B cell (primary cell): ENCODE results near the gene ADAMTS14. TPM values are rescaled to one million over a fixed set of nuclear protein-coding genes. Genes with fewer than 3 reads are reported as not detected.

Experiments used
- ATAC-seq: fragments of 200-7000 bp; cut with Tn5 transposase; one replicate; pipeline ENCODE4 v1.10.0; 2021; ENCODE audit warnings: low read depth, mild to moderate bottlenecking, moderate number of reproducible peaks, moderate library complexity
- CTCF ChIA-PET: fragments of 350-600 bp; sonication (Branson Sonifier 250); formaldehyde crosslinking; loops from one replicate; lab custom pipeline; 2021; ENCODE audit warnings: antibody characterized with exemption, inconsistent platforms; lab: Charles Lee
- POLR2A ChIA-PET: fragments of 350-600 bp; sonication (Branson Sonifier 250); formaldehyde crosslinking; loops from one replicate; lab custom pipeline; 2021; ENCODE audit warnings: antibody characterized with exemption; lab: Charles Lee
- DNase-seq: peaks from one replicate; pipeline ENCODE4 v3.0.0; 2013
- H2AFZ ChIP-seq: 2 replicates; pipeline ENCODE4 v1.6.1; 2012; ENCODE audit warnings: mild to moderate bottlenecking, low read depth, low read length; ENCODE audit not compliant: insufficient read depth, poor library complexity, severe bottlenecking
- H3K27ac ChIP-seq, 2 donors: 1 replicate in 1 of 2; 2 replicates in 1 of 2; pipeline ENCODE4 v1.5.1; 2012 to 2013; ENCODE audit warnings: low read length in 2 of 2, mild to moderate bottlenecking in 2 of 2, moderate library complexity in 1 of 2
- H3K27me3 ChIP-seq, 4 experiments: fragments of 200-600 bp in 1 of 4; sonication (generic) in 1 of 4; replicated peaks in 1 of 4; 1 replicate in 2 of 4; 2 replicates in 2 of 4; pipeline versions ENCODE4 v1.6.1 to v1.7.0; 2013 to 2016; ENCODE audit warnings: low read length in 3 of 4, mild to moderate bottlenecking in 2 of 4, mixed read lengths in 1 of 4, moderate library complexity in 1 of 4; ENCODE audit not compliant: insufficient read depth in 4 of 4, control insufficient read depth in 3 of 4; ENCODE audit errors: control extremely low read depth in 1 of 4
- H3K36me3 ChIP-seq, 2 experiments: replicated peaks in 1 of 2; 1 replicate in 1 of 2; 2 replicates in 1 of 2; pipeline versions ENCODE4 v1.6.1 to v1.7.1; 2013; ENCODE audit warnings: low read length in 1 of 2; ENCODE audit not compliant: insufficient read depth in 2 of 2, control insufficient read depth in 1 of 2; ENCODE audit errors: control extremely low read depth in 1 of 2, extremely low read depth in 1 of 2
- H3K4me1 ChIP-seq, 2 donors: fragments of 200-600 bp in 1 of 2; sonication (generic) in 1 of 2; 1 replicate in 1 of 2; 2 replicates in 1 of 2; pipeline versions ENCODE4 v1.5.1 to v1.6.1; 2013 to 2017; ENCODE audit warnings: low read length in 2 of 2; ENCODE audit not compliant: control insufficient read depth in 2 of 2, insufficient read depth in 2 of 2
- H3K4me2 ChIP-seq: replicated peaks from 2 replicates; pipeline ENCODE3; 2012; ENCODE audit warnings: mild to moderate bottlenecking, low read depth, low read length; ENCODE audit not compliant: poor library complexity, severe bottlenecking
- H3K4me3 ChIP-seq, 5 experiments: fragments of 200-600 bp in 1 of 5; sonication (generic) in 1 of 5; 1 replicate in 3 of 5; 2 replicates in 2 of 5; pipeline versions ENCODE4 v1.5.1 to v1.7.0; 2011 to 2016; ENCODE audit warnings: low read length in 4 of 5, mild to moderate bottlenecking in 4 of 5, low read depth in 2 of 5, control low read depth in 1 of 5, moderate library complexity in 1 of 5; ENCODE audit not compliant: insufficient read depth in 1 of 5; ENCODE audit errors: control extremely low read depth in 1 of 5, extremely low read depth in 1 of 5
- H3K79me2 ChIP-seq: fragments of 200-600 bp; sonication (generic); one replicate; pipeline ENCODE4 v1.6.0; 2016; ENCODE audit warnings: low read length; ENCODE audit not compliant: control insufficient read depth, insufficient read depth
- H3K9ac ChIP-seq: fragments of 200-600 bp; sonication (generic); 2 replicates; pipeline ENCODE4 v1.6.1; 2017; ENCODE audit warnings: mild to moderate bottlenecking, low read length, moderate library complexity
- H3K9me3 ChIP-seq, 3 donors: one replicate each; pipeline versions ENCODE4 v1.6.1 to v1.7.1; 2013; ENCODE audit warnings: low read length in 2 of 3; ENCODE audit not compliant: control insufficient read depth in 2 of 3, insufficient read depth in 1 of 3; ENCODE audit errors: control extremely low read depth in 1 of 3
- H4K20me1 ChIP-seq: 2 replicates; pipeline ENCODE4 v1.6.0; 2012; ENCODE audit warnings: mild to moderate bottlenecking, low read length; ENCODE audit not compliant: insufficient read depth, control insufficient read depth, poor library complexity, severe bottlenecking
- H3K27ac Mint-ChIP-seq: one replicate; pipeline ENCODE4 v1.8.0; 2021; ENCODE audit warnings: mixed read lengths
- H3K27me3 Mint-ChIP-seq: one replicate; pipeline ENCODE4 v1.8.0; 2021; ENCODE audit warnings: mixed read lengths
- H3K4me1 Mint-ChIP-seq: one replicate; pipeline ENCODE4 v1.8.0; 2021; ENCODE audit warnings: mixed read lengths
- H3K4me3 Mint-ChIP-seq: one replicate; pipeline ENCODE4 v1.8.0; 2021; ENCODE audit warnings: mixed read lengths
- H3K9me3 Mint-ChIP-seq: one replicate; pipeline ENCODE4 v1.8.0; 2022; ENCODE audit warnings: mixed read lengths; ENCODE audit not compliant: insufficient read depth
- EZH2 ChIP-seq: IDR thresholded peaks from 2 replicates; pipeline ENCODE4 v1.6.1; 2012; ENCODE audit warnings: borderline replicate concordance, low read depth, mild to moderate bottlenecking, moderate library complexity, low read length; ENCODE audit not compliant: insufficient read depth, poor library complexity, severe bottlenecking
- WGBS: methylation state at CpG from one replicate; pipeline ENCODE4 v1.1.5; 2013; ENCODE audit warnings: missing lambda C conversion rate; ENCODE audit not compliant: insufficient coverage; 5-methylcytosine and 5-hydroxymethylcytosine counted together
- intact Hi-C: fragments of 100-400 bp; cut with micrococcal nuclease; formaldehyde crosslinking; loops from one replicate; pipeline ENCODE4 v1.10.0; 2022
- polyA plus RNA-seq: library from polyadenylated mRNA; depleted of rRNA; stranded (reverse); fragments of >200 nt; gene quantifications from 2 replicates; pipeline ENCODE4 v1.2.3, GENCODE V29; 2012
- total RNA-seq, 2 donors: library from RNA; stranded (reverse); fragments of 120-200 nt in 1 of 2; gene quantifications; 1 replicate in 1 of 2; 2 replicates in 1 of 2; pipeline versions ENCODE4 v1.2.3 to v1.2.4, GENCODE V29; 2013 to 2022
- TF ChIP-seq, protein P1 (sequence below): fragments of 200-600 bp; IDR thresholded peaks from one replicate; pipeline ENCODE4 v1.8.0; 2022; ENCODE audit warnings: antibody characterized with exemption, mild to moderate bottlenecking

The ADAMTS14 gene
- total and polyA plus RNA-seq, 2 donors (not counting 1 experiment from before 2014, with no cell fraction given): not detected

DNA sequence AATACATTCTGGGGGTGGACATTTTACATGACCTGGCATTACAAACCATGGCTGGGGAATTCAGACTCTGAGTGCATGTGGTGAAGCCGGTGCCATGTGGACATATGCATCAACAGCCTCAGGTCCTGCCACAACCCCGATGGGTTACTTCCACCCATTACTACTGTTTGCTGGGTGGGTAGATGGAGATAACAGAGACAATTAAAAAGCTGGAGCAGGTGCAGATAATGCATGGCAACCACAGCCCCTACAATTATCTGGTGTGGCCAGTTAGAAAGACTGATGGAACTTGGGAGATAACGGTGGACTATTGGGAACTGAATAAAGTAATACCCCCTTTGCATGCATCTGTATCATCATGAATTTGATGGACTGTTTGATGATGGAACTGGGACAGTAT lies 21.6 kb upstream of the ADAMTS14 start:
- no peak overlapping the region for H3K9ac ChIP-seq
- no peaks in the 10 kb centered on the region for H3K4me1 ChIP-seq
- no peaks in the 10 kb centered on the region for H4K20me1 ChIP-seq
- ChIA-PET CTCF (no interaction called here), POLR2A (no interaction called here)
- H3K27me3 Mint-ChIP-seq: peaks cover 19% of the 10 kb centered on the region
- no peak for DNase-seq
- H3K36me3 ChIP-seq: no peaks in the 10 kb centered on the region
- H3K9me3 ChIP-seq: peaks cover 0 to 64% (median 41%) of the 10 kb centered on the region in 3 donors
- H3K4me3 ChIP-seq: no peak overlapping the region
- H3K27ac ChIP-seq: no peak overlapping the region
- H3K79me2 ChIP-seq: no peaks in the 10 kb centered on the region
- H2AFZ ChIP-seq: no peak overlapping the region
- no peak overlapping the region for H3K4me2 ChIP-seq
- H3K27ac Mint-ChIP-seq: no peak overlapping the region
- peaks cover 22% of the 10 kb centered on the region for H3K9me3 Mint-ChIP-seq
- intact Hi-C loops: no loop called here
- WGBS: no CpG with 5 or more reads among the region's 3 CpGs
- ATAC-seq: no peak
- no peak overlapping the region for H3K4me3 Mint-ChIP-seq
- H3K27me3 ChIP-seq: no peaks in the 10 kb centered on the region
- TF ChIP-seq EZH2: no peak
- TF ChIP-seq, protein P1, sequence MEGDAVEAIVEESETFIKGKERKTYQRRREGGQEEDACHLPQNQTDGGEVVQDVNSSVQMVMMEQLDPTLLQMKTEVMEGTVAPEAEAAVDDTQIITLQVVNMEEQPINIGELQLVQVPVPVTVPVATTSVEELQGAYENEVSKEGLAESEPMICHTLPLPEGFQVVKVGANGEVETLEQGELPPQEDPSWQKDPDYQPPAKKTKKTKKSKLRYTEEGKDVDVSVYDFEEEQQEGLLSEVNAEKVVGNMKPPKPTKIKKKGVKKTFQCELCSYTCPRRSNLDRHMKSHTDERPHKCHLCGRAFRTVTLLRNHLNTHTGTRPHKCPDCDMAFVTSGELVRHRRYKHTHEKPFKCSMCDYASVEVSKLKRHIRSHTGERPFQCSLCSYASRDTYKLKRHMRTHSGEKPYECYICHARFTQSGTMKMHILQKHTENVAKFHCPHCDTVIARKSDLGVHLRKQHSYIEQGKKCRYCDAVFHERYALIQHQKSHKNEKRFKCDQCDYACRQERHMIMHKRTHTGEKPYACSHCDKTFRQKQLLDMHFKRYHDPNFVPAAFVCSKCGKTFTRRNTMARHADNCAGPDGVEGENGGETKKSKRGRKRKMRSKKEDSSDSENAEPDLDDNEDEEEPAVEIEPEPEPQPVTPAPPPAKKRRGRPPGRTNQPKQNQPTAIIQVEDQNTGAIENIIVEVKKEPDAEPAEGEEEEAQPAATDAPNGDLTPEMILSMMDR: no peak
- H3K4me1 Mint-ChIP-seq: no peaks in the 10 kb centered on the region

DNA sequence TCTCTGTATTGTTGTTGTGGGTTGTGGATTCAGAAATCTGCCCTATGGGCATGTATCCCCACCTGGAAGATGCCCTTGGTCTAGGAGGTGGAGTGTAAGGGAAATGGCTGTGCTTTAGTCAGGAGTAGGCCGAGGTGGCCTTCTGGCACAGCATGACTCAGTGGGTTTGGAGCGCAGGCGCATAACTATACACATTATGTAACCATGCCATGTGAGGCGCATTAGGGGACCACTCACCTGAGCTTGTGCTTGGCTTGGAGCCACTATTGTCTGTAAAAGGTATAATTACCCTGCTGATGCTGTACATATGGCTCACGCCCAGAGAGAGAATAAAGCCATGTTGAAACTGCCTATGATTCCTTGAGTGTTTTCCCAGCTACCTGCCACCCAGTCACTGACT lies 20.6 kb upstream of the ADAMTS14 start:
- POLR2A ChIA-PET: no interaction called here
- H3K27ac Mint-ChIP-seq: no peak overlapping the region
- CTCF ChIA-PET: no interaction called here
- H3K4me1 ChIP-seq: no peaks in the 10 kb centered on the region
- peaks cover 0 to 4% (median 0%) of the 10 kb centered on the region in 4 experiments for H3K27me3 ChIP-seq
- peak; percentile 22 for DNase-seq
- no peak for ATAC-seq
- TF ChIP-seq EZH2: no peak
- TF ChIP-seq, protein P1: no peak
- H3K79me2 ChIP-seq: no peaks in the 10 kb centered on the region
- no peak overlapping the region for H3K9ac ChIP-seq
- H3K4me2 ChIP-seq: no peak overlapping the region
- H3K4me1 Mint-ChIP-seq: peaks cover 3% of the 10 kb centered on the region
- H3K9me3 ChIP-seq: peaks cover 0 to 64% (median 41%) of the 10 kb centered on the region in 3 donors
- no peak overlapping the region for H2AFZ ChIP-seq
- H3K4me3 ChIP-seq: no peak overlapping the region
- H3K9me3 Mint-ChIP-seq: peaks cover 22% of the 10 kb centered on the region
- no peaks in the 10 kb centered on the region for H3K36me3 ChIP-seq
- WGBS: 100% methylated on average over 5 of the region's 5 CpGs
- no peaks in the 10 kb centered on the region for H4K20me1 ChIP-seq
- no peak overlapping the region for H3K27ac ChIP-seq
- intact Hi-C loops: no loop called here
- no peak overlapping the region for H3K4me3 Mint-ChIP-seq
- peaks cover 19% of the 10 kb centered on the region for H3K27me3 Mint-ChIP-seq
